Lower leg skin (tissue), 3 donors: ENCODE data around the gene VPS35L.

ENCODE experiments used
- POLR2A ChIP-seq, 2 donors: fragments of 450-650 bp; IDR thresholded peaks; one replicate each; pipeline ENCODE4 v1.6.1; 2016 to 2017; ENCODE audit warnings: antibody characterized with exemption in 2 of 2, mild to moderate bottlenecking in 1 of 2, moderate library complexity in 1 of 2
- TF ChIP-seq, protein P1 (sequence below), 3 donors: fragments of 450-650 bp; IDR thresholded peaks; one replicate each; pipeline ENCODE4 v1.5.1; 2016; ENCODE audit warnings: antibody characterized with exemption in 3 of 3, mild to moderate bottlenecking in 3 of 3, moderate library complexity in 2 of 3

DNA sequence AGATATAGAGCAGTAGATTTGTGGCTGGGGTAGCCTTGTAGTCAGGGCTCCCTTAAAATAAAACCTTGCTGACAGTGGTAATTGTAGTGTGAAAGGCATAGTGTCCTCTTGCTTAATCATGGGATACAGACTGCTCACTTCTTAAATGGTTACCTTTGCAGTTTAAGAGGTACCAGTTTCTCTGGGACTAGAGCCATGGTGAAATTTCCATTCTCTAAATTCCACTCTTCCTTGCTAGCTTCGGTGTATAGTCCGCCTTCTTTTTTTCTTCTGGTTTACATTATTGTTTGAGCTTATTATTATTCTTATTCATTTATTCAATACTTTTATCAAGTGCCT is 30.1 kb upstream of the VPS35L start:
- TF ChIP-seq, protein P1, sequence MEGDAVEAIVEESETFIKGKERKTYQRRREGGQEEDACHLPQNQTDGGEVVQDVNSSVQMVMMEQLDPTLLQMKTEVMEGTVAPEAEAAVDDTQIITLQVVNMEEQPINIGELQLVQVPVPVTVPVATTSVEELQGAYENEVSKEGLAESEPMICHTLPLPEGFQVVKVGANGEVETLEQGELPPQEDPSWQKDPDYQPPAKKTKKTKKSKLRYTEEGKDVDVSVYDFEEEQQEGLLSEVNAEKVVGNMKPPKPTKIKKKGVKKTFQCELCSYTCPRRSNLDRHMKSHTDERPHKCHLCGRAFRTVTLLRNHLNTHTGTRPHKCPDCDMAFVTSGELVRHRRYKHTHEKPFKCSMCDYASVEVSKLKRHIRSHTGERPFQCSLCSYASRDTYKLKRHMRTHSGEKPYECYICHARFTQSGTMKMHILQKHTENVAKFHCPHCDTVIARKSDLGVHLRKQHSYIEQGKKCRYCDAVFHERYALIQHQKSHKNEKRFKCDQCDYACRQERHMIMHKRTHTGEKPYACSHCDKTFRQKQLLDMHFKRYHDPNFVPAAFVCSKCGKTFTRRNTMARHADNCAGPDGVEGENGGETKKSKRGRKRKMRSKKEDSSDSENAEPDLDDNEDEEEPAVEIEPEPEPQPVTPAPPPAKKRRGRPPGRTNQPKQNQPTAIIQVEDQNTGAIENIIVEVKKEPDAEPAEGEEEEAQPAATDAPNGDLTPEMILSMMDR (IDR thresholded peaks at IDR 0.05): no peak
- no peak for TF ChIP-seq POLR2A (IDR thresholded peaks at IDR 0.05)
